GM12878 (cell line): ENCODE data around the gene TLK2.
"Not testable (repeated sequence)": the region's sequence is repeated elsewhere in the genome, so short reads cannot be mapped to it uniquely, and the experiment has no call there.

Experiments used
- CTCF ChIP-seq, 3 experiments: IDR thresholded peaks in 2 of 3; conservative IDR thresholded peaks in 1 of 3; 2 replicates each; pipeline ENCODE4 v1.5.1; 2011; ENCODE audit warnings: low read depth in 3 of 3, low read length in 3 of 3, mild to moderate bottlenecking in 3 of 3, control low read depth in 2 of 3, moderate library complexity in 2 of 3, inconsistent platforms in 1 of 3, mixed read lengths in 1 of 3; ENCODE audit not compliant: control insufficient read depth in 2 of 3, insufficient read depth in 1 of 3; ENCODE audit errors: extremely low read depth in 1 of 3
- POLR2AphosphoS5 ChIP-seq: IDR thresholded peaks from 2 replicates; pipeline ENCODE4 v1.6.1; 2011; ENCODE audit warnings: mild to moderate bottlenecking, low read length, inconsistent platforms
- RFX5 ChIP-seq: IDR thresholded peaks from 2 replicates; pipeline ENCODE4 v1.6.1; 2011; ENCODE audit warnings: low read depth, low read length, improper control_type of control experiment

- not testable (repeated sequence) for TF ChIP-seq CTCF (IDR thresholded peaks at IDR 0.05 in 2 of 3, conservative IDR thresholded peaks at IDR 0.05 in 1 of 3; ENCODE audit: control insufficient read depth in 2 of 3, extremely low read depth in 1 of 3, insufficient read depth in 1 of 3, low read depth in 3 of 3, low read length in 3 of 3); RFX5; POLR2AphosphoS5
Measured at GRCh38 chr17:62478880-62479638, 434 bp downstream of the TLK2 start.
